ENCODE data around the gene SEC14L6.
A peak's percentile ranks its signal among the peaks of the same experiment; 100 is the strongest.
"Not testable (repeated sequence)": the region's sequence is repeated elsewhere in the genome, so short reads cannot be mapped to it uniquely, and the experiment has no call there.

Gene SEC14L6

GRCh38 chr22:30560643-30561202, 14.2 kb upstream of the SEC14L6 start:
- H3K4me2 ChIP-seq (ENCODE audit: low read length); H3K27ac ChIP-seq (ENCODE audit: low read depth, low read length); H4K20me1 ChIP-seq (ENCODE audit: control insufficient read depth, insufficient read depth, low read depth, low read length); H3K4me1 ChIP-seq (ENCODE audit: control insufficient read depth, low read length); H3K36me3 ChIP-seq (ENCODE audit: control insufficient read depth, low read length); H3K27me3 ChIP-seq (ENCODE audit: control insufficient read depth, low read length); H3K79me2 ChIP-seq (ENCODE audit: control insufficient read depth, low read length); H3K9me3 ChIP-seq (ENCODE audit: control insufficient read depth, insufficient read depth, low read length); H3F3A ChIP-seq (ENCODE audit: control insufficient read depth, insufficient read depth); H3K9me2 ChIP-seq (replicated peaks; ENCODE audit: control insufficient read depth, low read length); H3K4me3 ChIP-seq (ENCODE audit: low read length): not testable (repeated sequence)
- TF ChIP-seq CTCF (IDR thresholded peaks at IDR 0.05; ENCODE audit: low read depth, low read length, poor library complexity, severe bottlenecking): peak; percentile 48

DNA sequence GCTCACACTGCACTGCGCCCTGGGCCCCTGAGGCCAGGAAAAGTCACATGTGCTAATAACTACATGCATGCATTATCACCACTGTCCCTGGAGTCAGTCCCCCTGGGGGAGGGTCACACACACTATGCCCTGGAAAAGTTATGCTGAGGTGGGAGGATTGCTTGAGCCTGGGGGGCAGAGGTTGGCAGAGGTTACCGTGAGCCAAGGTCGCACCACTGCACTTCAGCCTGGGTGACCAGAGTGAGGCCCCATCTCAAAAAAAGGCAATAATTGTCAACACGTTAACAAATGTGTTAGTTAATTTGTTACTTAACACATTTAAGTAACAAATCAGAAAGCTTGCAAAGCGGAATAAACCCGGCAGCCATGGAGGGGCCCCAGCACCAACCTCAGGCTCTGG, 13.3 kb upstream of the SEC14L6 start:
- no peaks in the 10 kb centered on the region for H3K27me3 ChIP-seq (ENCODE audit: control insufficient read depth, low read length)
- H4K20me1 ChIP-seq (ENCODE audit: control insufficient read depth, insufficient read depth, low read depth, low read length): no peaks in the 10 kb centered on the region
- no peaks in the 10 kb centered on the region for H3F3A ChIP-seq (ENCODE audit: control insufficient read depth, insufficient read depth)
- no peaks in the 10 kb centered on the region for H3K36me3 ChIP-seq (ENCODE audit: control insufficient read depth, low read length)
- H3K9me2 ChIP-seq (replicated peaks; ENCODE audit: control insufficient read depth, low read length): no peaks in the 10 kb centered on the region
- H3K4me1 ChIP-seq (ENCODE audit: control insufficient read depth, low read length): no peaks in the 10 kb centered on the region
- H3K9me3 ChIP-seq (ENCODE audit: control insufficient read depth, insufficient read depth, low read length): no peaks in the 10 kb centered on the region
- no peak overlapping the region for H3K4me3 ChIP-seq (ENCODE audit: low read length)
- H3K27ac ChIP-seq (ENCODE audit: low read depth, low read length): no peak overlapping the region
- H3K4me2 ChIP-seq (ENCODE audit: low read length): no peak overlapping the region
- H3K79me2 ChIP-seq (ENCODE audit: control insufficient read depth, low read length): no peaks in the 10 kb centered on the region
- TF ChIP-seq CTCF (IDR thresholded peaks at IDR 0.05; ENCODE audit: low read depth, low read length, poor library complexity, severe bottlenecking) (no peak), EZH2phosphoT487 (IDR thresholded peaks at IDR 0.05; ENCODE audit: borderline replicate concordance, low read length) (no peak)

DNA sequence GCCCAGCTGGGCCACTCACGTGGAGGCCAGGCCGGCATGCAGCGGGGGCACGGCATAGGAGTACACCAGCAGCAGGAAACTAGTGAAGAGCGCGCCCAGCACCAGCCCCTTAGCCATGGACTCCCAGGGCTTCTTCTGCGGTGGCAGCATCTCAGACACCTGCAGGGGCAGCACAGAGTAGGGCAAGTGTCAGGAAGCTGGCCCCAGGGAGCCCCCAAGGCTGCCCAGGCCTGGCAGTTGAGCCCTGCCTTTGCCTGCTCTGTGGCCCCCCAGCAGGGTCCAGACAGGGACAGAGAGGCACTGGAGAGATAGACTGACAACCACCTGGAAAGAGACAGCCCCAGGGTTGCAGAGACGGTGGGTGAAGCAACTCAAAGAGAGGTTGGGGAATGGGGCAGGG, 10.7 kb upstream of the SEC14L6 start:
- Histone ChIP-seq H3K4me2 (ENCODE audit: low read length) (no peak overlapping the region), H3F3A (ENCODE audit: control insufficient read depth, insufficient read depth) (no peaks in the 10 kb centered on the region), H3K36me3 (ENCODE audit: control insufficient read depth, low read length) (no peaks in the 10 kb centered on the region), H3K27ac (ENCODE audit: low read depth, low read length) (no peak overlapping the region), H3K9me2 (replicated peaks; ENCODE audit: control insufficient read depth, low read length) (no peaks in the 10 kb centered on the region), H4K20me1 (ENCODE audit: control insufficient read depth, insufficient read depth, low read depth, low read length) (no peaks in the 10 kb centered on the region), H3K27me3 (ENCODE audit: control insufficient read depth, low read length) (no peaks in the 10 kb centered on the region), H3K4me1 (ENCODE audit: control insufficient read depth, low read length) (no peaks in the 10 kb centered on the region), H3K79me2 (ENCODE audit: control insufficient read depth, low read length) (no peaks in the 10 kb centered on the region), H3K4me3 (ENCODE audit: low read length) (no peak overlapping the region), H3K9me3 (ENCODE audit: control insufficient read depth, insufficient read depth, low read length) (no peaks in the 10 kb centered on the region)
- TF ChIP-seq EZH2phosphoT487 (IDR thresholded peaks at IDR 0.05; ENCODE audit: borderline replicate concordance, low read length): no peak
- no peak for TF ChIP-seq CTCF (IDR thresholded peaks at IDR 0.05; ENCODE audit: low read depth, low read length, poor library complexity, severe bottlenecking)

DNA sequence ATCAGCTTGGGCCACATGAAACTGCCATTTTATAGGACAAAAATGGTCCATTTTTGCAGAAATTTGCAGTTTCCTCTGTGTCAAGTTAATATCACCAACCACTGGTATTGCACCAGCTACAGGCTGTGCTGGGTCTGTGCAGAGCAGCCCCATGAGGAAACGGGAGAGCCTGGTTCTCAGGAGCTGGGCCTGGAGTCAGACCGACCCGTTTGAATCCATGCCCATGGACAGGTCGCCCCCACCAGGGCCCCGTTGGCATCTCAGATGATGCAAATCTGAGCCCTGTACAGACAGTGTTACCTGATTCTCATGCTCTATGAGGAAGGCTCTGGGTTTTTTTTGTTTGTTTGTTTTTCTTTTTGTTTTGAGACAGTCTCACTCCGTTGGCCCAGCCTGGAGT, 9.8 kb upstream of the SEC14L6 start:
- Histone ChIP-seq H3K79me2 (ENCODE audit: control insufficient read depth, low read length) (no peaks in the 10 kb centered on the region), H3K27me3 (ENCODE audit: control insufficient read depth, low read length) (no peaks in the 10 kb centered on the region), H3K9me2 (replicated peaks; ENCODE audit: control insufficient read depth, low read length) (no peaks in the 10 kb centered on the region), H3K27ac (ENCODE audit: low read depth, low read length) (no peak overlapping the region), H4K20me1 (ENCODE audit: control insufficient read depth, insufficient read depth, low read depth, low read length) (no peaks in the 10 kb centered on the region), H3K36me3 (ENCODE audit: control insufficient read depth, low read length) (no peaks in the 10 kb centered on the region), H3K9me3 (ENCODE audit: control insufficient read depth, insufficient read depth, low read length) (no peaks in the 10 kb centered on the region), H3K4me1 (ENCODE audit: control insufficient read depth, low read length) (no peaks in the 10 kb centered on the region), H3F3A (ENCODE audit: control insufficient read depth, insufficient read depth) (no peaks in the 10 kb centered on the region), H3K4me2 (ENCODE audit: low read length) (no peak overlapping the region), H3K4me3 (ENCODE audit: low read length) (no peak overlapping the region)
- TF ChIP-seq CTCF (IDR thresholded peaks at IDR 0.05; ENCODE audit: low read depth, low read length, poor library complexity, severe bottlenecking): no peak
- no peak for TF ChIP-seq EZH2phosphoT487 (IDR thresholded peaks at IDR 0.05; ENCODE audit: borderline replicate concordance, low read length)

Data from DOHH2 (cell line).